ENCODE measurements around the gene CLDN1.

DNA sequence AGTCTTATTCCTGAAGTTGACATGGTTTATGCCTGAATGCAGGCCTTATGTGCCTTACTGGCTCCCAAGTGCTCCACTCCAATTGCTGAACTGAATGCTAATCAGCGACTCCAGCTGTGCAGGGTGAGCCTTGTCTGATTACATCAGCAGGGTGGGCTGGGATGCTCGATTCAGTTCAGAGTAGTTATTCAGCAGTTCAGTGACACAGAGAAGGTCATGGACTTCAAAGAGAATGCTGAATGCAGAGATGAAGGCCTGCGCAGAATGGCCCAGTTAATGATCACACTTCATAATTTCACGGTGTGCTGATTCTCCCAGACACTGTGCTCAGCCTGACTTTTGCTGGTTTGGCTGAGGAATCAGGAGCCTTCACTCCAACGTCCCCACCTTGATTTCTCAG lies 63.6 kb downstream of the CLDN1 start:
- TF ChIP-seq, protein P1, sequence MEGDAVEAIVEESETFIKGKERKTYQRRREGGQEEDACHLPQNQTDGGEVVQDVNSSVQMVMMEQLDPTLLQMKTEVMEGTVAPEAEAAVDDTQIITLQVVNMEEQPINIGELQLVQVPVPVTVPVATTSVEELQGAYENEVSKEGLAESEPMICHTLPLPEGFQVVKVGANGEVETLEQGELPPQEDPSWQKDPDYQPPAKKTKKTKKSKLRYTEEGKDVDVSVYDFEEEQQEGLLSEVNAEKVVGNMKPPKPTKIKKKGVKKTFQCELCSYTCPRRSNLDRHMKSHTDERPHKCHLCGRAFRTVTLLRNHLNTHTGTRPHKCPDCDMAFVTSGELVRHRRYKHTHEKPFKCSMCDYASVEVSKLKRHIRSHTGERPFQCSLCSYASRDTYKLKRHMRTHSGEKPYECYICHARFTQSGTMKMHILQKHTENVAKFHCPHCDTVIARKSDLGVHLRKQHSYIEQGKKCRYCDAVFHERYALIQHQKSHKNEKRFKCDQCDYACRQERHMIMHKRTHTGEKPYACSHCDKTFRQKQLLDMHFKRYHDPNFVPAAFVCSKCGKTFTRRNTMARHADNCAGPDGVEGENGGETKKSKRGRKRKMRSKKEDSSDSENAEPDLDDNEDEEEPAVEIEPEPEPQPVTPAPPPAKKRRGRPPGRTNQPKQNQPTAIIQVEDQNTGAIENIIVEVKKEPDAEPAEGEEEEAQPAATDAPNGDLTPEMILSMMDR (IDR thresholded peaks at IDR 0.05) = no peak
- TF ChIP-seq EZH2 (IDR thresholded peaks at IDR 0.05; ENCODE audit: borderline replicate concordance, insufficient read depth, low read depth, low read length, poor library complexity, severe bottlenecking) = no peak
